ENCODE data around the gene PSMB5.

PSMB5 gene

GRCh38 chr14:23043145-23043544 is 8.4 kb upstream of the PSMB5 start:
- in situ Hi-C loops (cut with MboI; ENCODE audit: low pct_unique_long_range_greater_than_20kb, low sequenced_read_pairs, unreplicated experiment) = no loop called here
- TF ChIP-seq CTCF (IDR thresholded peaks at IDR 0.05; ENCODE audit: extremely low read depth, insufficient read depth, missing control alignments) = no peak
- DNase-seq (ENCODE audit: low spot score) = no peak

GRCh38 chr14:23042162-23042965 is 7.7 kb upstream of the PSMB5 start, which contains the start of gene PSMB11:
PSMB11 (plus strand) TSS chr14:23042212; CDS start chr14:23042226, 14 bp downstream.
- no peak for DNase-seq (ENCODE audit: low spot score)
- TF ChIP-seq CTCF (IDR thresholded peaks at IDR 0.05; ENCODE audit: extremely low read depth, insufficient read depth, missing control alignments) = no peak
- in situ Hi-C loops (cut with MboI; ENCODE audit: low pct_unique_long_range_greater_than_20kb, low sequenced_read_pairs, unreplicated experiment) = no loop called here

- in situ Hi-C loops (cut with MboI; ENCODE audit: low pct_unique_long_range_greater_than_20kb, low sequenced_read_pairs, unreplicated experiment) = no loop called here
- DNase-seq (ENCODE audit: low spot score) = no peak
- TF ChIP-seq CTCF (IDR thresholded peaks at IDR 0.05; ENCODE audit: extremely low read depth, insufficient read depth, missing control alignments) = no peak
These were observed 7.0 kb upstream of the PSMB5 start for GRCh38 chr14:23041729-23042128.

GRCh38 chr14:23040100-23040499 is 5.4 kb upstream of the PSMB5 start:
- DNase-seq (ENCODE audit: low spot score) = no peak
- TF ChIP-seq CTCF (IDR thresholded peaks at IDR 0.05; ENCODE audit: extremely low read depth, insufficient read depth, missing control alignments) = no peak
- in situ Hi-C loops (cut with MboI; ENCODE audit: low pct_unique_long_range_greater_than_20kb, low sequenced_read_pairs, unreplicated experiment) = no loop called here

- no peak for DNase-seq (ENCODE audit: low spot score)
- TF ChIP-seq CTCF (IDR thresholded peaks at IDR 0.05; ENCODE audit: extremely low read depth, insufficient read depth, missing control alignments) = no peak
- in situ Hi-C loops (cut with MboI; ENCODE audit: low pct_unique_long_range_greater_than_20kb, low sequenced_read_pairs, unreplicated experiment) = no loop called here
These were observed 824 bp upstream of the PSMB5 start for GRCh38 chr14:23035303-23036144.

GRCh38 chr14:23033801-23034497 is 751 bp downstream of the PSMB5 start:
- no peak for DNase-seq (ENCODE audit: low spot score)
- TF ChIP-seq CTCF (IDR thresholded peaks at IDR 0.05; ENCODE audit: extremely low read depth, insufficient read depth, missing control alignments) = no peak
- in situ Hi-C loops (cut with MboI; ENCODE audit: low pct_unique_long_range_greater_than_20kb, low sequenced_read_pairs, unreplicated experiment) = no loop called here
